ENCODE measurements around the gene TMEM203.
A peak's percentile ranks its signal among the peaks of the same experiment; 100 is the strongest.

The TMEM203 gene, protein sequence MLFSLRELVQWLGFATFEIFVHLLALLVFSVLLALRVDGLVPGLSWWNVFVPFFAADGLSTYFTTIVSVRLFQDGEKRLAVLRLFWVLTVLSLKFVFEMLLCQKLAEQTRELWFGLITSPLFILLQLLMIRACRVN

DNA sequence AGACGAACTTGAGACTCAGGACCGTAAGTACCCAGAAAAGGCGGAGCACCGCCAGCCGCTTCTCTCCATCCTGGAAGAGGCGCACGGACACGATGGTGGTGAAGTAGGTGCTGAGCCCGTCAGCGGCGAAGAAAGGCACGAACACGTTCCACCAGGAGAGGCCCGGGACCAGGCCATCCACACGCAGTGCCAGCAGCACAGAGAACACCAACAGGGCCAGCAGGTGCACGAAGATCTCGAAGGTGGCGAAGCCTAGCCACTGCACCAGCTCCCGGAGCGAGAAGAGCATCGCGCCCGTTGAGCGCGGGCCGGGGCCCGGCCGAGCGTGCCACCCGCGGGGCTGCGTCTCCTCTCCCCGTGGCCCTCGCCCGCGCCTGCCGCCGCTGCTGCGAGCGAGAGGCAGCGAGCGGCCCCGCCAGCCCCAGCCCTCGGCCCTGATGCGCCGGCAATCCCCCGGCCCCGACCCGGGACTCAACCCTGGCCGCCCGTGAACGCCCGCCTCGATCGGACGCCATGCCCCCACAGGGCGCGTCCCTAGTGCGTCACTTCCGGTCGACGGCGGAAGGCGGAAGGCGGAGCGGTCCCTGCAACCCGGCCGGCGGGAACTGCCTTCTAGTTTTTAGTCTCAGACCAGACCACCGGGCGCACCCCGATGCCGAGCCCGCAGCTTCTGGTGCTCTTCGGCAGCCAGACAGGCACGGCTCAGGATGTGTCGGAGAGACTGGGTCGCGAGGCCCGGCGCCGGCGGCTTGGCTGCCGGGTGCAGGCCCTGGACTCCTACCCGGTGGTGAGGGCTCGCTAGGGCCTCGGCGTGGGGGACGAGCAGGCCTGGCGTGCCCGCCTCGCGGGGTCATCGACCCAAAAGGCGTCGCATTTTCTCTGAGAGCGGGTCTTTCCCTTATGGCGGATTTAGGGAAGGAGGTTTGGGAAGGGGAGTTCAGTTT lies at the start of gene TMEM203, which contains the start of gene NDOR1:
TSS of gene TMEM203 (minus strand) at position 523 of the 944 bp plus-strand sequence. CDS start at position 289, 234 bp downstream.
TSS of gene NDOR1 (plus strand) at position 575 of the 944 bp plus-strand sequence. CDS start at position 653, 78 bp downstream.
- TF ChIP-seq, protein P1, sequence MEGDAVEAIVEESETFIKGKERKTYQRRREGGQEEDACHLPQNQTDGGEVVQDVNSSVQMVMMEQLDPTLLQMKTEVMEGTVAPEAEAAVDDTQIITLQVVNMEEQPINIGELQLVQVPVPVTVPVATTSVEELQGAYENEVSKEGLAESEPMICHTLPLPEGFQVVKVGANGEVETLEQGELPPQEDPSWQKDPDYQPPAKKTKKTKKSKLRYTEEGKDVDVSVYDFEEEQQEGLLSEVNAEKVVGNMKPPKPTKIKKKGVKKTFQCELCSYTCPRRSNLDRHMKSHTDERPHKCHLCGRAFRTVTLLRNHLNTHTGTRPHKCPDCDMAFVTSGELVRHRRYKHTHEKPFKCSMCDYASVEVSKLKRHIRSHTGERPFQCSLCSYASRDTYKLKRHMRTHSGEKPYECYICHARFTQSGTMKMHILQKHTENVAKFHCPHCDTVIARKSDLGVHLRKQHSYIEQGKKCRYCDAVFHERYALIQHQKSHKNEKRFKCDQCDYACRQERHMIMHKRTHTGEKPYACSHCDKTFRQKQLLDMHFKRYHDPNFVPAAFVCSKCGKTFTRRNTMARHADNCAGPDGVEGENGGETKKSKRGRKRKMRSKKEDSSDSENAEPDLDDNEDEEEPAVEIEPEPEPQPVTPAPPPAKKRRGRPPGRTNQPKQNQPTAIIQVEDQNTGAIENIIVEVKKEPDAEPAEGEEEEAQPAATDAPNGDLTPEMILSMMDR (IDR thresholded peaks at IDR 0.05; ENCODE audit: low read length, missing control alignments), result no peak
- DNase-seq (ENCODE audit: low read depth), result peak; percentile 80
- H3K4me3 ChIP-seq (replicated peaks; ENCODE audit: low read depth, low read length), result peak within 1 kb of the TSS; percentile 91

DNA sequence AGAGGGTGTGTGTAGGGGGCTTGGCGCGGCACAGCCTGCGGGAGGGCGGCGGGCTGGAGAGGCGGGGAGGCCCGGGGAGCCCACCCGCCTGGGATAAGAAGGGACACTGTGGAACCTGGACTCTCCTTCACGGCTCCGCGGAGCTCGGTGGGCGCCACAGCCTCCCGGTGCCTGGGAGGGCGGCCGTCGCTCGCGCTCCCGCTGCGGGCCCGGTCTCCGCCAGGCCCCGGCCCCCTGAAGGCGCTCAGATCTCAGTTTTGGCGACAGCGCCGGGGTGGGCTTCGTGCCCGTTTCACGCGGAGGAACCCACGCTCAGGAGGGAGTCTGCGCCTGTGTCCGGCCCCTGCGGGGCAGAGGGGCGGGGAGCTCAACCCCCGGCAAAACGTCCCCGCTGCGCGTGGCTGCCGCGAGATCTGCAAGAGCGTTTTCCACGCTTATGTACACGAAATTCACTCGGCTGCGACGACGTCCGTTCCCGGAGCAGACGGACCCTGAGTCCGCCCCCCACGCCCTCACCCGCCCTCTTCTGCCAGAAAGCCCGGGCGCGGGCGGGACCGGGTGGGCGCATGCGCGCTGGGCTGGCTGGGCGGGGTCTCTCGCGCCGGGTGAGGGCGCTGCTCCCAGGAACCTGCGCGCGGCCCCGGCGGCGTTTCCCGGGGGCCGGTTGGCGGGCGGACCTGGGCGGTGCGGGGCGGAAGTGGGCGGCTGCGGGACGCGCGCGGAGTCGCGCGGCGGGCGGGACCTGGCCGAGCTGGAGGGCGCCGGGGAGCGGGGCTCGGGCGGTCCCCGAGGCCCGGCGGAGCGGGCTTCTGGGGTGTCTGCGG lies 49.4 kb upstream of the TMEM203 start, which contains the start of gene NELFB:
TSS of gene NELFB (plus strand) at position 704 of the 824 bp plus-strand sequence.
- TF ChIP-seq, protein P1 (IDR thresholded peaks at IDR 0.05; ENCODE audit: low read length, missing control alignments), result no peak
- DNase-seq (ENCODE audit: low read depth), result peak; percentile 87
- peak within 1 kb of the TSS; percentile 84 for H3K4me3 ChIP-seq (replicated peaks; ENCODE audit: low read depth, low read length)

DNA sequence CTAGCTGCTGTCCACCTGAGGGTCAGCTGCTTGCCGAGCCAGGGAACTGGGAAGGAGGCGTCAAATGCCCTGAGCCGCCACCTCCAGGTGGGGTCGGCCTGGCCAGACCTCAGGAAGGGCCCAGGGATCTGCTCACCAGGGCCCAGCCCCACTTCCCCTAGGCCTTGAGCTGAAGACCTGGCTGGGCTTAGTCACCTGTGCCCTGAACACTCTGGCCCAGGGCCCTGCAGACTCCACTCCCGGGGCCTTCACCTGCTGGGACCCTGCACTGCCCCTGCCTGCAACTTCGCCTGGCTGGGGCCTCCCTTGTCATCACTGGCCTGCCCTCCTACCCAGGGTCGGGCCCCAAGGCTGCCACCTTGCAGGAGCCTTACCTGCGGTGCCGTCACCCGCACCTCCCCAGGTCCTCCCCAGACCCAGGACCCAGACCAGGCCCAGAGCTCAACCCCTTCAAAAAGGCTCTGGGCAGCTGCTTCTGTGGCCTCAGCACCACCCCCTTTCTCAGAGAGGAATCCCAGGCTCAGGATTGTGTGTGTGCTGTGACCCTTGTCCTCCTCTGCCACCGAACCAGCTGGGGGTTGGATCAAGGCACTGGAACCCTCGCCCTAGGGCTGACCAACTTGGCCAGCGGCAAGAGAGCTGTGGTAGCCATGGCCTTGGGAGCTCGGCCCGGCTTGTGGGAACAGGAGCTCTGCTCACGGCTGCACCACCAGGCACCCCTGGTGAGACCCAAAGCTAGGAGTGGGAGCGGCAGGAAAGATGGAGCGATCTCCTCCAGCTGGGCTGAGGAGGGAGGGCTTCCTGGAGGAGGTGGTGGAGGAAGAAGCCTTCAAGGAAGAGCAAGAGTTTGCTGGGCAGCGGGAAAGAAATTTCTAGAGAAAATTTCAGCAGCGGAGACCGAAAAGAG lies 48.5 kb upstream of the TMEM203 start:
- no peak for DNase-seq (ENCODE audit: low read depth)
- TF ChIP-seq, protein P1 (IDR thresholded peaks at IDR 0.05; ENCODE audit: low read length, missing control alignments), result no peak
- H3K4me3 ChIP-seq (replicated peaks; ENCODE audit: low read depth, low read length), result peak overlapping the region; percentile 73

DNA sequence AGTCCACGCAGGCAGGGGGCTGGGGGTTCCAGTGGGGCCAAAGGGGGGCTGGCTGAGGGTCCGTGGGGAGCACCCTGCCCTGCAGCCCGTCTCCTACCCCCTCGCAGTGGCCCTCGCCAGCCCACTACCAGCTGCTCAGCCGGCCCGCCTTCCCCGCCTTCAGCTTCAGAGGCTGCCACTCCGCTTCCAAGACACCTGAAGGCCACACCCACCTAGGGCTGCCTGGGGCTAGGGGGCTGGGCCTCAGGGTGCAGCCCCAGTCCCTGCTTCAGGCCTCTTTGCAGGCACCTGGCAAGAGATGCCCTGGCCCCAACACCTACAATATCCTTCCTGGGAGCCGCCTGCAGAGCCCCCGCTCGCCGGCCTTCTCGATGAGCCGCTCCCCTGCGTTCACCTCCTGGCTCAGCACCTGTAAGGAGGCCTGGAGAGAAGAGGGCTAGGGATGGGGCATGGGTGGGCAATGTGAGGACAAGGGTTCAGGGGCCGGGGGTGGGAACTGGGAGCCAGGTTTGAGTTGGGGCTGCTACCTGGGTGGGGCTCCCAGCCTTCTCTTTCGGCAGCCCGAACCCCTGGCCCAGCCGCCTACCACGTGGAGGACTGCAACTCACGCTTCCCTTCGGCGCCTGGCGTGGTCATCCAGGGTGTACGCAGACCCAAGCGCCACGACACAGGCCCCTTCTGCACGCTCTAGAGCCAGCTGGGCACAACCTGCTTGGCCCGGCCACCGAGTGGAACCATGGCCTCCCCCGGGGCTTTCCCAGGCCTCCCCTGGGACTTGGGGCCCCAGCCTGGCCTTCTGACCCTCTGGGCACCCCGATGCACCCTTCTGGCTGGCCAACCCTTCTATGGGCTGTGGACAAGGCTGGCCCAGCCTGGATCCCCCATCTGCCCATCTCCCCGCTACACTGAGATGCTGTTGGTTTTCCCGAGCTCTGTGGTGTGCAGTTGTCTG lies 47.4 kb upstream of the TMEM203 start:
- no peak for DNase-seq (ENCODE audit: low read depth)
- TF ChIP-seq, protein P1 (IDR thresholded peaks at IDR 0.05; ENCODE audit: low read length, missing control alignments), result no peak
- no peak overlapping the region for H3K4me3 ChIP-seq (replicated peaks; ENCODE audit: low read depth, low read length)

- DNase-seq (ENCODE audit: low read depth), result no peak
- no peak overlapping the region for H3K4me3 ChIP-seq (replicated peaks; ENCODE audit: low read depth, low read length)
- TF ChIP-seq, protein P1 (IDR thresholded peaks at IDR 0.05; ENCODE audit: low read length, missing control alignments), result no peak
Measured at GRCh38 chr9:137251490-137252268, 46.2 kb upstream of the TMEM203 start.
